Subcutaneous abdominal adipose tissue (tissue), 5 donors: ENCODE measurements around the gene SCYGR8.

Source experiments
- H3K27ac ChIP-seq: one replicate; pipeline ENCODE4 v1.7.0; 2013; ENCODE audit warnings: low read depth, mild to moderate bottlenecking, inconsistent platforms, low read length, moderate library complexity
- H3K27me3 ChIP-seq, 5 donors: one replicate each; pipeline ENCODE4 v1.7.0; 2013; ENCODE audit warnings: low read length in 5 of 5, inconsistent platforms in 1 of 5; ENCODE audit not compliant: control insufficient read depth in 5 of 5, insufficient read depth in 4 of 5
- H3K36me3 ChIP-seq, 5 donors: one replicate each; pipeline ENCODE4 v1.7.0; 2013; ENCODE audit warnings: low read length in 5 of 5; ENCODE audit not compliant: control insufficient read depth in 5 of 5, insufficient read depth in 5 of 5
- H3K4me1 ChIP-seq, 5 donors: one replicate each; pipeline ENCODE4 v1.7.0; 2013; ENCODE audit warnings: low read length in 5 of 5, mild to moderate bottlenecking in 3 of 5, moderate library complexity in 1 of 5; ENCODE audit not compliant: control insufficient read depth in 5 of 5, insufficient read depth in 5 of 5
- H3K4me3 ChIP-seq, 5 donors: one replicate each; pipeline ENCODE4 v1.7.0; 2013; ENCODE audit warnings: low read length in 5 of 5, low read depth in 1 of 5
- H3K9ac ChIP-seq, 5 donors: one replicate each; pipeline ENCODE4 v1.7.0; 2013; ENCODE audit warnings: low read length in 5 of 5, mild to moderate bottlenecking in 4 of 5, moderate library complexity in 3 of 5
- H3K9me3 ChIP-seq, 5 donors: one replicate each; pipeline ENCODE4 v1.7.0; 2013; ENCODE audit warnings: low read length in 5 of 5; ENCODE audit not compliant: control insufficient read depth in 5 of 5
- donor health status: healthy.
- donor health status: healthy.
- donor health status: healthy.
- donor health status: healthy.
- donor health status: healthy.

Gene SCYGR8

DNA sequence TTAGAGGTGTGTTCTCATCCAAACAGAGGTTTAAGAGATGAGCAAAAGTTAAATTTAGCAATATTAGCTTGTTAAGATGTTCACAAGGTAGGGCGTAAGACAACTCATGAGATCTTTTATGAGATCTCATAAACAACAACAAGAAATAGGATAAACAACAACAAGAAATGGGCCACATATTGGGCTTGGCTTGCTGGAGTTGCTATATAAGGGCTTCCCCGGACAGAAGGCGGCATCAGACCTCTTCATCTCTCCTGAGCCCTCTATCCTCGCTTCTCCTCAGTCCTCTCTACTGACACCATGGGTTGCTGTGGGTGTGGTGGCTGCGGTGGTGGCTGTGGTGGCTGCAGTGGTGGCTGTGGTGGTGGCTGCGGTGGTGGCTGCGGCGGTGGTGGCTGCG, at the start of gene SCYGR8:
Gene SCYGR8 (plus strand): TSS at position 301 of the 400 bp plus-strand sequence. CDS start 0 bp downstream, at position 301.
- H3K36me3 ChIP-seq, result no peaks in the 10 kb centered on the region
- H3K4me3 ChIP-seq, result no peak within 1 kb of the TSS
- no peaks in the 10 kb centered on the region for H3K9me3 ChIP-seq
- H3K27me3 ChIP-seq, result no peaks in the 10 kb centered on the region
- H3K9ac ChIP-seq, result no peak within 1 kb of the TSS
- H3K27ac ChIP-seq, result no peak within 1 kb of the TSS
- H3K4me1 ChIP-seq, result no peaks in the 10 kb centered on the region

- peaks cover 0 to 25% (median 11%) of the 10 kb centered on the region in 5 donors for H3K4me1 ChIP-seq
- H3K27ac ChIP-seq, result peak overlapping the region; percentile 87
- no peaks in the 10 kb centered on the region for H3K9me3 ChIP-seq
- peaks cover 12 to 47% (median 26%) of the 10 kb centered on the region in 5 donors for H3K36me3 ChIP-seq
- H3K9ac ChIP-seq, result peak overlapping the region in 2 of 5 donors; percentile 47 to 64
- H3K27me3 ChIP-seq, result no peaks in the 10 kb centered on the region
- H3K4me3 ChIP-seq, result no peak overlapping the region
Observed at GRCh38 chr2:227696990-227697679, 48.6 kb upstream of the SCYGR8 start.

DNA sequence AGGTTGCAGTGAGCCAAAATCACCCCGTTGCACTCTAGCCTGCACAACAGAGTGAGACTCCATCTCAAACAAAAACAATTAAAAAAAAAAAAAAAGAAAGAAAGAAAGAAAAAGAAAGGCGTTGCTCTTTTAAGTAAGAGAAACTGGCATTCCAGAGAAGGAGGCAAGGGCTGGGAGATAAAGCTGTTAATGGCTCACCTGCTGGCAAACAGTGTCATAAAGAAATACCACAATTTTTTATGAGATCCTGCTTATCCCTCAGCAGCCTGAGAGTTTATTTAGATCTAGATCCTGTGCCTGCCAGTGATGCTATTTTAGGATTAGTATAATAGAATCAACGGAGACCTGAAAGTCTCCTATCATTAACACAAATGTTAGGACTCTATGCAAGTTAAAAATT, 44.1 kb upstream of the SCYGR8 start:
- H3K9me3 ChIP-seq, result no peaks in the 10 kb centered on the region
- H3K4me3 ChIP-seq, result no peak overlapping the region
- peaks cover 7 to 33% (median 23%) of the 10 kb centered on the region in 5 donors for H3K4me1 ChIP-seq
- H3K9ac ChIP-seq, result no peak overlapping the region
- no peaks in the 10 kb centered on the region for H3K27me3 ChIP-seq
- peaks cover 15 to 43% (median 33%) of the 10 kb centered on the region in 5 donors for H3K36me3 ChIP-seq
- H3K27ac ChIP-seq, result peak overlapping the region; percentile 97

DNA sequence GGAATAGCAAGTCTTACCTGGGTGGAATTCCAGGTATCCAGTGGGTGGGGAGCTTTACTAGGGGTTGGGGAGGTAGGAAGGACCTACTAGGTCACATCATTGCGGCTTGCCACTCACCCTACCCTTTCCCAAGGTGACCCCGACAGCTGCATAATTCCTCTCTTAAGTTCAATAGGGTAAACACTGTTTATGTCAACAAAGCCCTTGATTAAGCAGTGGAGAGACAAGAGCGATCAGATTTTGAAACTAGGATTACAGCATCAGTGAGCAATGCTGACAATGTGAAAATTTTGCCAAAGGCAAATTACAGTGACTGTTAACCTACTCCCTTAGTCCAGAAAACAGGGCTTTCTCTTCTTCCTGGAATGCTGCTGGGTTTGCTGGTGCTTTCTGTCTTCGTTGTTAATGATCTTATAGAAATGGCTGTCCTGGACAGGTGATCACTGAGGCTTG, 42.4 kb upstream of the SCYGR8 start:
- H3K9ac ChIP-seq, result peak overlapping the region; percentile 17 to 87 (median 64)
- no peaks in the 10 kb centered on the region for H3K27me3 ChIP-seq
- peak overlapping the region; percentile 97 for H3K27ac ChIP-seq
- peaks cover 7 to 26% (median 23%) of the 10 kb centered on the region in 5 donors for H3K4me1 ChIP-seq
- no peaks in the 10 kb centered on the region for H3K9me3 ChIP-seq
- H3K36me3 ChIP-seq, result peaks cover 15 to 49% (median 40%) of the 10 kb centered on the region in 5 donors
- peak overlapping the region in 1 of 5 donors; percentile 13 for H3K4me3 ChIP-seq

- Histone ChIP-seq H3K9me3 (no peaks in the 10 kb centered on the region), H3K4me1 (peaks cover 7 to 28% (median 26%) of the 10 kb centered on the region in 5 donors), H3K36me3 (peaks cover 11 to 42% (median 37%) of the 10 kb centered on the region in 5 donors), H3K4me3 (no peak overlapping the region), H3K27me3 (no peaks in the 10 kb centered on the region), H3K27ac (peak overlapping the region; percentile 97), H3K9ac (peak overlapping the region; percentile 17 to 87 (median 64))
Observed at GRCh38 chr2:227703961-227704360, 41.7 kb upstream of the SCYGR8 start.

- H3K27ac ChIP-seq, result no peak overlapping the region
- peaks cover 3 to 22% (median 16%) of the 10 kb centered on the region in 5 donors for H3K36me3 ChIP-seq
- H3K4me1 ChIP-seq, result peaks cover 7 to 49% (median 34%) of the 10 kb centered on the region in 5 donors
- H3K4me3 ChIP-seq, result no peak overlapping the region
- no peaks in the 10 kb centered on the region for H3K27me3 ChIP-seq
- H3K9ac ChIP-seq, result peak overlapping the region in 1 of 5 donors; percentile 14
- no peaks in the 10 kb centered on the region for H3K9me3 ChIP-seq
Observed at GRCh38 chr2:227706859-227707258, 38.8 kb upstream of the SCYGR8 start.

- Histone ChIP-seq H3K4me3 (no peak overlapping the region), H3K9ac (no peak overlapping the region), H3K9me3 (no peaks in the 10 kb centered on the region), H3K4me1 (peaks cover 7 to 51% (median 33%) of the 10 kb centered on the region in 5 donors), H3K27me3 (no peaks in the 10 kb centered on the region), H3K27ac (peak overlapping the region; percentile 94), H3K36me3 (peaks cover 3 to 18% (median 16%) of the 10 kb centered on the region in 5 donors)
Observed at GRCh38 chr2:227707390-227707789, 38.3 kb upstream of the SCYGR8 start.

- H3K9me3 ChIP-seq, result no peaks in the 10 kb centered on the region
- H3K27ac ChIP-seq, result peak overlapping the region; percentile 94
- no peak overlapping the region for H3K4me3 ChIP-seq
- peaks cover 0 to 52% (median 18%) of the 10 kb centered on the region in 5 donors for H3K4me1 ChIP-seq
- peaks cover 2 to 12% (median 9%) of the 10 kb centered on the region in 5 donors for H3K36me3 ChIP-seq
- H3K9ac ChIP-seq, result no peak overlapping the region
- H3K27me3 ChIP-seq, result no peaks in the 10 kb centered on the region
Observed at GRCh38 chr2:227710986-227711385, 34.7 kb upstream of the SCYGR8 start.

GRCh38 chr2:227713291-227713690, 32.4 kb upstream of the SCYGR8 start:
- Histone ChIP-seq H3K27ac (peak overlapping the region; percentile 94), H3K36me3 (no peaks in the 10 kb centered on the region), H3K4me3 (no peak overlapping the region), H3K27me3 (no peaks in the 10 kb centered on the region), H3K9ac (peak overlapping the region in 2 of 5 donors; percentile 78 to 97), H3K4me1 (peaks cover 0 to 53% (median 23%) of the 10 kb centered on the region in 5 donors), H3K9me3 (no peaks in the 10 kb centered on the region)

- H3K4me1 ChIP-seq, result peaks cover 0 to 32% (median 12%) of the 10 kb centered on the region in 5 donors
- H3K27ac ChIP-seq, result peak overlapping the region; percentile 94
- peak overlapping the region; percentile 54 to 69 (median 59) for H3K4me3 ChIP-seq
- H3K9ac ChIP-seq, result peak overlapping the region; percentile 58 to 97 (median 70)
- no peaks in the 10 kb centered on the region for H3K27me3 ChIP-seq
- no peaks in the 10 kb centered on the region for H3K36me3 ChIP-seq
- H3K9me3 ChIP-seq, result no peaks in the 10 kb centered on the region
Observed at GRCh38 chr2:227716501-227716900, 29.2 kb upstream of the SCYGR8 start.
